ENCODE measurements around the gene EHD4.

DNA sequence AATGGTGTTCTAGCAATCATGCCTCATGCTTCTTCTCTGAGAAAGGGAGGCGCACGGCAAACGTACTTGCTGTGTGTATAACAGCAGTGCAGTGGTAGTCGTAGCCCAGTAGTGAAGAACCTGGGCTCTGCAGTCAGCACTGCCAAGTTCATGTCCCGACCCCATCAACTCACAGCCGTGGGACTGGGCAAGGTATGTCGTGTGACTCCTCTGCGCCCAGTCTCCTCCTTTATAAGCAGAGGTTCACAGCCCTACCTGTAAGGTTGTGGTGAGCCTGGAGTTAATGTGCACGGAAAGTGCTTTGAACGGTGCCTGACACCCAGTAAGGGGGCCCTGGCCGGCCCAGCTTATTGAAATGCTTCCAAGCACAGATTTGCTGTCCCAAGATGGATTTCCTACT lies 26.6 kb downstream of the EHD4 start:
- TF ChIP-seq, protein P1, sequence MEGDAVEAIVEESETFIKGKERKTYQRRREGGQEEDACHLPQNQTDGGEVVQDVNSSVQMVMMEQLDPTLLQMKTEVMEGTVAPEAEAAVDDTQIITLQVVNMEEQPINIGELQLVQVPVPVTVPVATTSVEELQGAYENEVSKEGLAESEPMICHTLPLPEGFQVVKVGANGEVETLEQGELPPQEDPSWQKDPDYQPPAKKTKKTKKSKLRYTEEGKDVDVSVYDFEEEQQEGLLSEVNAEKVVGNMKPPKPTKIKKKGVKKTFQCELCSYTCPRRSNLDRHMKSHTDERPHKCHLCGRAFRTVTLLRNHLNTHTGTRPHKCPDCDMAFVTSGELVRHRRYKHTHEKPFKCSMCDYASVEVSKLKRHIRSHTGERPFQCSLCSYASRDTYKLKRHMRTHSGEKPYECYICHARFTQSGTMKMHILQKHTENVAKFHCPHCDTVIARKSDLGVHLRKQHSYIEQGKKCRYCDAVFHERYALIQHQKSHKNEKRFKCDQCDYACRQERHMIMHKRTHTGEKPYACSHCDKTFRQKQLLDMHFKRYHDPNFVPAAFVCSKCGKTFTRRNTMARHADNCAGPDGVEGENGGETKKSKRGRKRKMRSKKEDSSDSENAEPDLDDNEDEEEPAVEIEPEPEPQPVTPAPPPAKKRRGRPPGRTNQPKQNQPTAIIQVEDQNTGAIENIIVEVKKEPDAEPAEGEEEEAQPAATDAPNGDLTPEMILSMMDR (IDR thresholded peaks at IDR 0.05; ENCODE audit: low read length), result no peak
- TF ChIP-seq EZH2 (optimal IDR thresholded peaks at IDR 0.05; ENCODE audit: low read depth, low read length), result no peak

All from MM.1S (cell line).